GM21360 (cell line): Measurements from ENCODE around the gene TCEA2.

Source experiments
- ATAC-seq: cut with Tn5 transposase; IDR thresholded peaks from one replicate; pipeline ENCODE4 v1.9.1; 2021; ENCODE audit warnings: mild to moderate bottlenecking, moderate library complexity; ENCODE audit not compliant: unreplicated experiment

TCEA2 gene

GRCh38 chr20:64063389-64064144 is 569 bp downstream of the TCEA2 start:
- no peak for ATAC-seq

GRCh38 chr20:64064145-64064698 is 1.2 kb downstream of the TCEA2 start:
- no peak for ATAC-seq

GRCh38 chr20:64065062-64065973 is 2.3 kb downstream of the TCEA2 start:
- ATAC-seq = no peak

- ATAC-seq = no peak
Observed at GRCh38 chr20:64065974-64066343, 3.0 kb downstream of the TCEA2 start.

- no peak for ATAC-seq
Observed at GRCh38 chr20:64067005-64067632, 4.1 kb downstream of the TCEA2 start.

- ATAC-seq = no peak
Observed at GRCh38 chr20:64067733-64068307, 4.8 kb downstream of the TCEA2 start.

- ATAC-seq = no peak
Observed at GRCh38 chr20:64068386-64069208, 5.6 kb downstream of the TCEA2 start.

GRCh38 chr20:64069209-64069613 is 6.2 kb downstream of the TCEA2 start:
- no peak for ATAC-seq

GRCh38 chr20:64069614-64070243 is 6.7 kb downstream of the TCEA2 start:
- ATAC-seq = no peak

GRCh38 chr20:64070244-64070993 is 7.4 kb downstream of the TCEA2 start:
- ATAC-seq = no peak

- no peak for ATAC-seq
Observed at GRCh38 chr20:64071341-64072332, 8.6 kb downstream of the TCEA2 start.

GRCh38 chr20:64072498-64073063 is 9.6 kb downstream of the TCEA2 start:
- no peak for ATAC-seq

- ATAC-seq = no peak
Observed at GRCh38 chr20:64073476-64074183, 10.6 kb downstream of the TCEA2 start.

GRCh38 chr20:64074184-64074789 is 11.3 kb downstream of the TCEA2 start:
- ATAC-seq = no peak

- ATAC-seq = no peak
Observed at GRCh38 chr20:64074963-64075362, 12.0 kb downstream of the TCEA2 start.

GRCh38 chr20:64075556-64075955 is 12.6 kb downstream of the TCEA2 start:
- ATAC-seq = no peak
